Measurements from ENCODE around the gene GAREM1. TPM values are rescaled to one million over a fixed set of nuclear protein-coding genes. Genes with fewer than 3 reads are reported as not detected.

Gene GAREM1
- total RNA-seq, 1 experiment from 2014 or later, result 10.2 TPM

DNA sequence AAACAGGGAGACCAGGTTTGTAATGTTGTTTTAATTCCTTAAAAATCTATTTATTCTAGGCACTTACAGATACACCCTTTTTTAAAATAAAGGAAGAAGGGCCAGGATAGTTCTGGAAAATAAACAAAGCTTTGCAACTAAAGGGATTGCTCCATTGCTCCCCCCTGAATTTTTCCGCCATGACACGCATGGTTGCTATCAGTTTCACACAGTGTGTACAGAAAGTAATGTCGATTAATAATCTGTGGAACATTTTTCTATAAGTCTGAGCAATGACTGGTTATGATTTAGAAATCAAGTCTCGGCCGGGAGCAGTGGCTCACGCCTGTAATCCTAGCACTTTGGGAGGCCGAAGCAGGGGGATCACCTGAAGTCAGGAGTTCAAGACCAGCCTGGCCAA lies 90.8 kb downstream of the GAREM1 start:
- intact Hi-C loops (cut with micrococcal nuclease; ENCODE audit: unreplicated experiment), result no loop called here
- Histone ChIP-seq H3K27ac (no peak overlapping the region), H3K79me2 (ENCODE audit: low read depth) (peaks cover 11% of the 10 kb centered on the region), H3K9me3 (ENCODE audit: insufficient read depth, low read depth) (no peaks in the 10 kb centered on the region), H3F3A (ENCODE audit: insufficient read depth, low read depth) (peaks cover 30% of the 10 kb centered on the region), H3K36me3 (ENCODE audit: low read depth) (no peaks in the 10 kb centered on the region), H3K4me2 (no peak overlapping the region), H3K4me3 (no peak overlapping the region), H3K4me1 (replicated peaks; ENCODE audit: insufficient read depth) (peaks cover 64% of the 10 kb centered on the region), H3K27me3 (ENCODE audit: insufficient read depth, low read depth) (no peaks in the 10 kb centered on the region), H4K20me1 (ENCODE audit: insufficient read depth) (no peaks in the 10 kb centered on the region), H3K9me2 (ENCODE audit: insufficient read depth) (no peaks in the 10 kb centered on the region), H2AFZ (no peak overlapping the region)
- ChIA-PET POLR2A (ENCODE audit: unreplicated experiment) (no interaction called here), CTCF (no interaction called here)
- BruUV-seq (replicated peaks), result no TSS peak
- TF ChIP-seq EZH2 (IDR thresholded peaks at IDR 0.05; ENCODE audit: low read depth), result no peak
- TF ChIP-seq, protein P1, sequence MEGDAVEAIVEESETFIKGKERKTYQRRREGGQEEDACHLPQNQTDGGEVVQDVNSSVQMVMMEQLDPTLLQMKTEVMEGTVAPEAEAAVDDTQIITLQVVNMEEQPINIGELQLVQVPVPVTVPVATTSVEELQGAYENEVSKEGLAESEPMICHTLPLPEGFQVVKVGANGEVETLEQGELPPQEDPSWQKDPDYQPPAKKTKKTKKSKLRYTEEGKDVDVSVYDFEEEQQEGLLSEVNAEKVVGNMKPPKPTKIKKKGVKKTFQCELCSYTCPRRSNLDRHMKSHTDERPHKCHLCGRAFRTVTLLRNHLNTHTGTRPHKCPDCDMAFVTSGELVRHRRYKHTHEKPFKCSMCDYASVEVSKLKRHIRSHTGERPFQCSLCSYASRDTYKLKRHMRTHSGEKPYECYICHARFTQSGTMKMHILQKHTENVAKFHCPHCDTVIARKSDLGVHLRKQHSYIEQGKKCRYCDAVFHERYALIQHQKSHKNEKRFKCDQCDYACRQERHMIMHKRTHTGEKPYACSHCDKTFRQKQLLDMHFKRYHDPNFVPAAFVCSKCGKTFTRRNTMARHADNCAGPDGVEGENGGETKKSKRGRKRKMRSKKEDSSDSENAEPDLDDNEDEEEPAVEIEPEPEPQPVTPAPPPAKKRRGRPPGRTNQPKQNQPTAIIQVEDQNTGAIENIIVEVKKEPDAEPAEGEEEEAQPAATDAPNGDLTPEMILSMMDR (conservative IDR thresholded peaks at IDR 0.05), result no peak
- no peak for DNase-seq

DNA sequence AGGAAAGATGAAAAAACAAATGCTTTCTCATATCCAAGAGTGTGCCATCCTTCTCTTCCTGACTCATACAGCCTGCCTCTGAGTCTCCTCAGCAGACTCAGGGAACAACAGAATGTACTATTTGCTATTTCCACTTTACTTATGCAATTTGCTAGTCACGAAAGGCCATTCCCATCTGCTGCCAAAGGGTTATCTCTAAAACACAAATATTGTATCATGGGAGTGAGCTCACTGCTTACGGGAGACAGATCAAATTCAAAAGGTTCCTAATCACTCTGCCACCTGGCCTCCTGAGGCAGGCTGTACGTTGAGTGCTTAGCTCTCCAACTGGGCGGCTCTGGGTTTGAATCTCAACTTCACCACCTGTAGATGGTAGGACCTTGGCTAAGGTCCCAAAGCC lies 92.0 kb downstream of the GAREM1 start:
- peak overlapping the region; percentile 16; the same call in 1 of the 2 replicates for H3K4me2 ChIP-seq
- no peaks in the 10 kb centered on the region for H4K20me1 ChIP-seq (ENCODE audit: insufficient read depth)
- H3K4me3 ChIP-seq, result no peak overlapping the region
- H3K27ac ChIP-seq, result peak overlapping the region; percentile 56
- H3K4me1 ChIP-seq (replicated peaks; ENCODE audit: insufficient read depth), result peaks cover 63% of the 10 kb centered on the region
- H3K9me3 ChIP-seq (ENCODE audit: insufficient read depth, low read depth), result no peaks in the 10 kb centered on the region
- intact Hi-C loops (cut with micrococcal nuclease; ENCODE audit: unreplicated experiment), result no loop called here
- no peak for TF ChIP-seq EZH2 (IDR thresholded peaks at IDR 0.05; ENCODE audit: low read depth)
- TF ChIP-seq, protein P1 (conservative IDR thresholded peaks at IDR 0.05), result no peak
- H3K27me3 ChIP-seq (ENCODE audit: insufficient read depth, low read depth), result no peaks in the 10 kb centered on the region
- no peaks in the 10 kb centered on the region for H3K36me3 ChIP-seq (ENCODE audit: low read depth)
- peaks cover 12% of the 10 kb centered on the region for H3K79me2 ChIP-seq (ENCODE audit: low read depth)
- H3F3A ChIP-seq (ENCODE audit: insufficient read depth, low read depth), result peaks cover 31% of the 10 kb centered on the region
- no TSS peak for BruUV-seq (replicated peaks)
- no peak overlapping the region for H2AFZ ChIP-seq
- ChIA-PET POLR2A (ENCODE audit: unreplicated experiment) (no interaction called here), CTCF (no interaction called here)
- no peaks in the 10 kb centered on the region for H3K9me2 ChIP-seq (ENCODE audit: insufficient read depth)
- peak in 1 of 2 experiments; percentile 60 for DNase-seq

DNA sequence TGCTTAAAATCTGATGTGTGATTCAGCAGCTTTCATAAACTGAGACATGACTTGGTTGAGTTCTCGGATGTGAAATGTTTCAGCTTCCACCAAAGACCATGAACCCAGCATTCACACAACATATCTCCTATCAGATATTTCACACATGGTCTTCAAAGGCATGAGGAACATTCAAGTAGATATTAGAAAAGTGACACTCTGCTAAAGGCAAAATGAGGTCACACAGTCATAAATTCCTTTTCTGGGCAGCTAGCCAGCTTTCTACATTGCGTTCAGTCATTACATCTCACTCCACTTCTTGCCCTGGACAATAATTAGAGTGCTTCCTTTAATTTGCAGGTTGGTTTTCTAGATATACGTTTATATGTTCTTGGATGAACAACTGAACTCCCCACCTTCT lies 96.7 kb downstream of the GAREM1 start:
- no peak for TF ChIP-seq EZH2 (IDR thresholded peaks at IDR 0.05; ENCODE audit: low read depth)
- TF ChIP-seq, protein P1 (conservative IDR thresholded peaks at IDR 0.05), result no peak
- peaks cover 73% of the 10 kb centered on the region for H3K4me1 ChIP-seq (replicated peaks; ENCODE audit: insufficient read depth)
- no peaks in the 10 kb centered on the region for H3K27me3 ChIP-seq (ENCODE audit: insufficient read depth, low read depth)
- H3K27ac ChIP-seq, result peak overlapping the region; percentile 97
- H3K9me3 ChIP-seq (ENCODE audit: insufficient read depth, low read depth), result no peaks in the 10 kb centered on the region
- BruUV-seq (replicated peaks), result no TSS peak
- no peaks in the 10 kb centered on the region for H4K20me1 ChIP-seq (ENCODE audit: insufficient read depth)
- peak overlapping the region; percentile 6; the same call in 1 of the 2 replicates for H3K4me3 ChIP-seq
- H3K9me2 ChIP-seq (ENCODE audit: insufficient read depth), result no peaks in the 10 kb centered on the region
- H3K79me2 ChIP-seq (ENCODE audit: low read depth), result peaks cover 29% of the 10 kb centered on the region
- H3K36me3 ChIP-seq (ENCODE audit: low read depth), result no peaks in the 10 kb centered on the region
- CTCF ChIA-PET, result no interaction called here
- no peak overlapping the region for H2AFZ ChIP-seq
- POLR2A ChIA-PET (ENCODE audit: unreplicated experiment), result interaction anchor here (0.7 kb wide), 1 partner anchor 9 kb away, joined by 7 read pairs; no protein-coding TSS in a partner anchor
- intact Hi-C loops (cut with micrococcal nuclease; ENCODE audit: unreplicated experiment), result loop anchor here (2.0 kb wide), 1 partner anchor 71 kb away; no protein-coding TSS in a partner anchor
- DNase-seq, result peak; percentile 32 to 78
- peak overlapping the region; percentile 77 for H3K4me2 ChIP-seq
- peaks cover 44% of the 10 kb centered on the region for H3F3A ChIP-seq (ENCODE audit: insufficient read depth, low read depth)

All from PC-9 (cell line).